Sigmoid colon (tissue), 7 donors: ENCODE data around the gene CD274. TPM values are rescaled to one million over a fixed set of nuclear protein-coding genes. Genes with fewer than 3 reads are reported as not detected.

Source experiments
- DNase-seq: peaks from one replicate; pipeline ENCODE4 v3.0.0-alpha.2; 2019
- H3K27ac ChIP-seq, 4 donors: fragments of 200-600 bp; sonication (generic); one replicate each; pipeline ENCODE4 v1.5.1; 2016 to 2019; ENCODE audit warnings: mild to moderate bottlenecking in 1 of 4
- H3K27me3 ChIP-seq, 3 donors: fragments of 200-600 bp; sonication (generic); one replicate each; pipeline ENCODE4 v1.5.1; 2019; ENCODE audit warnings: mild to moderate bottlenecking in 1 of 3
- H3K36me3 ChIP-seq, 4 donors: fragments of 200-600 bp; sonication (generic); one replicate each; pipeline ENCODE4 v1.5.1; 2016 to 2019
- H3K4me1 ChIP-seq, 4 donors: fragments of 200-600 bp; sonication (generic); one replicate each; pipeline ENCODE4 v1.5.1; 2017 to 2019
- H3K4me3 ChIP-seq, 4 donors: fragments of 200-600 bp; sonication (generic); one replicate each; pipeline ENCODE4 v1.5.1; 2017 to 2019; ENCODE audit warnings: mild to moderate bottlenecking in 2 of 4, moderate library complexity in 1 of 4
- H3K9me3 ChIP-seq, 4 donors: fragments of 200-600 bp in 3 of 4; sonication (generic) in 3 of 4; one replicate each; pipeline versions ENCODE4 v1.5.1 to v1.6.1; 2013 to 2019
- CTCF ChIP-seq, 4 experiments: fragments of 450-650 bp in 3 of 4; fragments of 200-600 bp in 1 of 4; IDR thresholded peaks; one replicate each; pipeline ENCODE4 v1.5.1; 2016 to 2019; ENCODE audit warnings: antibody characterized with exemption in 4 of 4, mild to moderate bottlenecking in 3 of 4, moderate library complexity in 2 of 4
- EP300 ChIP-seq, 4 donors: sonication (generic); formaldehyde crosslinking; IDR thresholded peaks; one replicate each; pipeline ENCODE4 v1.6.1; 2017; ENCODE audit warnings: antibody characterized with exemption in 4 of 4
- POLR2A ChIP-seq, 2 donors: fragments of 450-650 bp; IDR thresholded peaks; one replicate each; pipeline ENCODE4 v1.6.1; 2016; ENCODE audit warnings: antibody characterized with exemption in 2 of 2, mild to moderate bottlenecking in 2 of 2, moderate library complexity in 2 of 2
- POLR2AphosphoS5 ChIP-seq, 4 donors: sonication (generic); formaldehyde crosslinking; IDR thresholded peaks; one replicate each; pipeline ENCODE4 v1.6.1; 2017; ENCODE audit warnings: antibody characterized with exemption in 4 of 4
- WGBS, 2 donors: extraction: QIAGEN DNeasy Blood & Tissue Kit; methylation state at CpG; one replicate each; pipeline ENCODE4 v1.1.7; 2013; 5-methylcytosine and 5-hydroxymethylcytosine counted together
- intact Hi-C: fragments of 100-400 bp; cut with DNase I; formaldehyde crosslinking; loops from one replicate; pipeline ENCODE4 v1.15.1; 2023
- polyA plus RNA-seq, 3 donors: library from polyadenylated mRNA; stranded (reverse); fragments of 200-250 nt; gene quantifications; one replicate each; pipeline ENCODE4 v1.2.3, GENCODE V29; 2013
- total RNA-seq, 4 donors: library from RNA; depleted of rRNA; stranded (reverse); fragments of >200 nt; gene quantifications; one replicate each; pipeline ENCODE4 v1.1.0, GENCODE V29; 2016
- donor health status: healthy with polysubstance abuse.
- donor health status: Bipolar disorder and iron deficiency.
- donor health status: healthy.

CD274 gene
- total and polyA plus RNA-seq, 7 donors: 0.68 to 8.9 (median 1.4) TPM

- Histone ChIP-seq H3K9me3 (no peaks in the 10 kb centered on the region), H3K27ac (no peak overlapping the region), H3K27me3 (no peaks in the 10 kb centered on the region), H3K4me3 (no peak overlapping the region), H3K4me1 (peaks cover 0 to 9% (median 6%) of the 10 kb centered on the region in 4 donors), H3K36me3 (no peaks in the 10 kb centered on the region)
- intact Hi-C loops: no loop called here
- 93 to 94% methylated on average over 2 of the region's 2 CpGs for WGBS, 2 donors
- DNase-seq: no peak
- TF ChIP-seq POLR2AphosphoS5 (IDR thresholded peaks at IDR 0.05) (no peak), POLR2A (IDR thresholded peaks at IDR 0.05) (no peak), EP300 (IDR thresholded peaks at IDR 0.05) (no peak), CTCF (IDR thresholded peaks at IDR 0.05) (no peak)
Measured at GRCh38 chr9:5512658-5513452, 62.5 kb downstream of the CD274 start.

GRCh38 chr9:5513966-5514616 lies 63.7 kb downstream of the CD274 start:
- no peak overlapping the region for H3K4me3 ChIP-seq
- DNase-seq: no peak
- peaks cover 0 to 21% (median 6%) of the 10 kb centered on the region in 4 donors for H3K4me1 ChIP-seq
- no peaks in the 10 kb centered on the region for H3K9me3 ChIP-seq
- H3K27me3 ChIP-seq: no peaks in the 10 kb centered on the region
- no peak overlapping the region for H3K27ac ChIP-seq
- intact Hi-C loops: no loop called here
- WGBS, 2 donors: 90 to 96% methylated on average over 2 of the region's 2 CpGs
- H3K36me3 ChIP-seq: no peaks in the 10 kb centered on the region
- TF ChIP-seq POLR2A (IDR thresholded peaks at IDR 0.05) (no peak), POLR2AphosphoS5 (IDR thresholded peaks at IDR 0.05) (no peak), CTCF (IDR thresholded peaks at IDR 0.05) (no peak), EP300 (IDR thresholded peaks at IDR 0.05) (no peak)

GRCh38 chr9:5514617-5515260 lies 64.4 kb downstream of the CD274 start:
- no peak overlapping the region for H3K27ac ChIP-seq
- no peak for TF ChIP-seq EP300 (IDR thresholded peaks at IDR 0.05)
- no peak for TF ChIP-seq POLR2AphosphoS5 (IDR thresholded peaks at IDR 0.05)
- TF ChIP-seq CTCF (IDR thresholded peaks at IDR 0.05): no peak
- H3K9me3 ChIP-seq: no peaks in the 10 kb centered on the region
- WGBS, 2 donors: 80 to 87% methylated on average over 6 of the region's 6 CpGs
- H3K36me3 ChIP-seq: no peaks in the 10 kb centered on the region
- H3K4me3 ChIP-seq: no peak overlapping the region
- H3K4me1 ChIP-seq: peaks cover 0 to 17% (median 2%) of the 10 kb centered on the region in 4 donors
- no peak for DNase-seq
- no peaks in the 10 kb centered on the region for H3K27me3 ChIP-seq
- intact Hi-C loops: no loop called here

GRCh38 chr9:5515261-5515650 lies 64.9 kb downstream of the CD274 start:
- H3K4me1 ChIP-seq: peaks cover 0 to 12% (median 0%) of the 10 kb centered on the region in 4 donors
- WGBS, 2 donors: 81 to 87% methylated on average over 4 of the region's 4 CpGs
- intact Hi-C loops: no loop called here
- H3K9me3 ChIP-seq: no peaks in the 10 kb centered on the region
- no peak for TF ChIP-seq POLR2AphosphoS5 (IDR thresholded peaks at IDR 0.05)
- TF ChIP-seq CTCF (IDR thresholded peaks at IDR 0.05): no peak
- TF ChIP-seq EP300 (IDR thresholded peaks at IDR 0.05): no peak
- no peak for TF ChIP-seq POLR2A (IDR thresholded peaks at IDR 0.05)
- no peak overlapping the region for H3K4me3 ChIP-seq
- no peaks in the 10 kb centered on the region for H3K27me3 ChIP-seq
- no peaks in the 10 kb centered on the region for H3K36me3 ChIP-seq
- no peak overlapping the region for H3K27ac ChIP-seq
- no peak for DNase-seq
